IMR-90 (cell line): Measurements from ENCODE around the gene YWHAG. TPM values are rescaled to one million over a fixed set of nuclear protein-coding genes. Genes with fewer than 3 reads are reported as not detected.

Source experiments
- ATAC-seq: fragments of 200-7000 bp; cut with Tn5 transposase; 2 replicates; pipeline ENCODE4 v1.9.1; 2020; ENCODE audit warnings: low read depth, mild to moderate bottlenecking, moderate library complexity
- BruUV-seq: library from RNA; stranded (reverse); fragments of 400-500 nt; replicated peaks from 2 replicates; lab custom pipeline; 2021; lab: Mats Ljungman, UMichigan
- CTCF ChIA-PET: fragments of 300-600 bp; formaldehyde crosslinking; extraction: SDS; loops from one replicate; lab custom pipeline; 2021; ENCODE audit warnings: antibody characterized with exemption; lab: Yijun Ruan, JAX
- POLR2A ChIA-PET: fragments of 300-600 bp; sonication (Branson Sonifier 250); formaldehyde crosslinking; loops from one replicate; lab custom pipeline; 2022; ENCODE audit warnings: antibody characterized with exemption; ENCODE audit not compliant: unreplicated experiment; lab: Charles Lee
- DNase-seq: peaks from one replicate; pipeline ENCODE4 v3.0.0; 2013
- H2AFZ ChIP-seq: replicated peaks from 2 replicates; pipeline ENCODE3; 2013; ENCODE audit warnings: low read length, mild to moderate bottlenecking; ENCODE audit not compliant: poor library complexity
- H2AK5ac ChIP-seq: 2 replicates; pipeline ENCODE4 v1.6.1; 2013; ENCODE audit warnings: low read depth, low read length, inconsistent platforms
- H2AK9ac ChIP-seq: replicated peaks from 2 replicates; pipeline ENCODE3; 2013; ENCODE audit warnings: mild to moderate bottlenecking, low read depth, low read length, moderate library complexity; ENCODE audit not compliant: poor library complexity
- H2BK120ac ChIP-seq: 2 replicates; pipeline ENCODE4 v1.6.1; 2013; ENCODE audit warnings: low read depth, low read length, inconsistent platforms
- H2BK15ac ChIP-seq: 3 replicates; pipeline ENCODE4 v1.6.1; 2013; ENCODE audit warnings: low read depth, low read length, inconsistent platforms
- H2BK20ac ChIP-seq: 2 replicates; pipeline ENCODE4 v1.6.1; 2013; ENCODE audit warnings: low read depth, mild to moderate bottlenecking, inconsistent platforms, low read length, moderate library complexity
- H2BK5ac ChIP-seq: 2 replicates; pipeline ENCODE4 v1.6.1; 2013; ENCODE audit warnings: mild to moderate bottlenecking, low read depth, low read length, inconsistent platforms; ENCODE audit not compliant: poor library complexity, severe bottlenecking
- H3K14ac ChIP-seq: replicated peaks from 2 replicates; pipeline ENCODE4 v1.6.1; 2013; ENCODE audit warnings: low read depth, low read length, inconsistent platforms
- H3K18ac ChIP-seq: 2 replicates; pipeline ENCODE4 v1.6.1; 2013; ENCODE audit warnings: low read depth, low read length, control low read depth
- H3K23ac ChIP-seq: 2 replicates; pipeline ENCODE4 v1.6.1; 2013; ENCODE audit warnings: low read depth, low read length, inconsistent platforms
- H3K27ac ChIP-seq: 2 replicates; pipeline ENCODE4 v1.5.1; 2013; ENCODE audit warnings: mild to moderate bottlenecking, control low read depth, low read length; ENCODE audit not compliant: insufficient read depth
- H3K27me3 ChIP-seq: 2 replicates; pipeline ENCODE4 v1.6.1; 2013; ENCODE audit warnings: low read length; ENCODE audit not compliant: control insufficient read depth, insufficient read depth
- H3K36me3 ChIP-seq: 2 replicates; pipeline ENCODE4 v1.6.1; 2013; ENCODE audit warnings: low read length, mixed read lengths; ENCODE audit not compliant: control insufficient read depth, insufficient read depth
- H3K4ac ChIP-seq: 2 replicates; pipeline ENCODE4 v1.6.1; 2013; ENCODE audit warnings: low read depth, low read length, inconsistent platforms
- H3K4me1 ChIP-seq: 2 replicates; pipeline ENCODE4 v1.6.1; 2013; ENCODE audit warnings: low read length, mixed read lengths; ENCODE audit not compliant: control insufficient read depth, insufficient read depth
- H3K4me2 ChIP-seq: 2 replicates; pipeline ENCODE4 v1.6.1; 2013; ENCODE audit warnings: low read depth, mild to moderate bottlenecking, control low read depth, low read length, moderate library complexity
- H3K4me3 ChIP-seq: 2 replicates; pipeline ENCODE4 v1.5.1; 2013; ENCODE audit warnings: low read depth, mild to moderate bottlenecking, control low read depth, low read length, moderate library complexity; ENCODE audit not compliant: insufficient read depth
- H3K56ac ChIP-seq: 2 replicates; pipeline ENCODE4 v1.6.1; 2013; ENCODE audit warnings: low read length, inconsistent platforms; ENCODE audit not compliant: insufficient read depth; ENCODE audit errors: extremely low read depth
- H3K79me1 ChIP-seq, 2 experiments: 2 replicates each; pipeline ENCODE4 v1.6.1; 2013; ENCODE audit warnings: low read length in 2 of 2, inconsistent platforms in 1 of 2, low read depth in 1 of 2
- H3K9ac ChIP-seq: 2 replicates; pipeline ENCODE4 v1.6.1; 2013; ENCODE audit warnings: low read depth, low read length, control low read depth
- H3K9me1 ChIP-seq: 2 replicates; pipeline ENCODE4 v1.6.1; 2013; ENCODE audit warnings: low read length, inconsistent platforms; ENCODE audit not compliant: insufficient read depth
- H3K9me3 ChIP-seq: 2 replicates; pipeline ENCODE4 v1.6.1; 2013; ENCODE audit warnings: low read length; ENCODE audit not compliant: control insufficient read depth, insufficient read depth
- H4K20me1 ChIP-seq: 2 replicates; pipeline ENCODE4 v1.6.1; 2013; ENCODE audit warnings: low read length, inconsistent platforms; ENCODE audit not compliant: insufficient read depth
- H4K5ac ChIP-seq: 2 replicates; pipeline ENCODE4 v1.6.1; 2013; ENCODE audit warnings: mild to moderate bottlenecking, low read depth, low read length, control low read depth
- H4K8ac ChIP-seq, 2 experiments: 2 replicates each; pipeline ENCODE4 v1.6.1; 2013; ENCODE audit warnings: low read depth in 2 of 2, low read length in 2 of 2, control low read depth in 1 of 2, inconsistent platforms in 1 of 2
- H4K91ac ChIP-seq: 2 replicates; pipeline ENCODE4 v1.6.1; 2013; ENCODE audit warnings: low read depth, low read length, inconsistent platforms; ENCODE audit not compliant: insufficient read depth
- BHLHE40 ChIP-seq: fragments of 150-350 bp; IDR thresholded peaks from 2 replicates; pipeline ENCODE4 v1.6.1; 2016; ENCODE audit warnings: mild to moderate bottlenecking, low read depth, low read length
- CEBPB ChIP-seq: IDR thresholded peaks from 2 replicates; pipeline ENCODE4 v1.6.1; 2012; ENCODE audit warnings: low read depth, low read length, improper control_type of control experiment
- CTCF ChIP-seq: conservative IDR thresholded peaks from 2 replicates; pipeline ENCODE4 v1.5.1; 2012; ENCODE audit warnings: mild to moderate bottlenecking, low read depth, low read length, improper control_type of control experiment
- MAFK ChIP-seq: IDR thresholded peaks from 2 replicates; pipeline ENCODE4 v1.6.1; 2012; ENCODE audit warnings: low read depth, low read length, improper control_type of control experiment
- MAZ ChIP-seq: IDR thresholded peaks from 2 replicates; pipeline ENCODE4 v1.6.1; 2012; ENCODE audit warnings: low read depth, mild to moderate bottlenecking, low read length, improper control_type of control experiment, moderate library complexity, borderline replicate concordance
- MXI1 ChIP-seq: IDR thresholded peaks from 2 replicates; pipeline ENCODE4 v1.6.1; 2012; ENCODE audit warnings: low read depth, mild to moderate bottlenecking, low read length, moderate library complexity, borderline replicate concordance
- NFE2L2 ChIP-seq: fragments of 150-350 bp; IDR thresholded peaks from 2 replicates; pipeline ENCODE4 v1.6.1; 2016; ENCODE audit warnings: low read depth, mild to moderate bottlenecking, low read length
- POLR2A ChIP-seq: IDR thresholded peaks from 2 replicates; pipeline ENCODE4 v1.6.1; 2012; ENCODE audit warnings: mild to moderate bottlenecking, low read depth, low read length
- RFX5 ChIP-seq: IDR thresholded peaks from 2 replicates; pipeline ENCODE4 v1.8.0; 2012; ENCODE audit warnings: low read depth, mild to moderate bottlenecking, low read length, moderate library complexity
- SMC3 ChIP-seq: fragments of 150-350 bp; IDR thresholded peaks from 2 replicates; pipeline ENCODE4 v1.6.1; 2016; ENCODE audit warnings: low read depth, mild to moderate bottlenecking, antibody characterized with exemption, low read length, moderate library complexity
- USF2 ChIP-seq: fragments of 150-350 bp; IDR thresholded peaks from 2 replicates; pipeline ENCODE4 v1.6.1; 2017; ENCODE audit warnings: mild to moderate bottlenecking, antibody characterized with exemption, low read length, low read depth
- WGBS, 2 experiments: methylation state at CpG; one replicate each; pipeline versions ENCODE4 v1.1.5 to v1.1.7; 2013; ENCODE audit warnings: missing lambda C conversion rate in 2 of 2; ENCODE audit not compliant: insufficient read length in 1 of 2; ENCODE audit errors: extremely low coverage in 2 of 2; 5-methylcytosine and 5-hydroxymethylcytosine counted together
- dilution Hi-C: fragments of 300-500 bp; cut with HindIII; formaldehyde crosslinking; loops from one replicate; pipeline ENCODE4 v1.14.3; 2018; ENCODE audit warnings: low sequenced_read_pairs; ENCODE audit not compliant: unreplicated experiment
- in situ Hi-C: fragments of 300-500 bp; cut with MboI; formaldehyde crosslinking; loops from 3 replicates; pipeline ENCODE4 v1.14.3; 2019; ENCODE audit warnings: low sequenced_read_pairs, inconsistent platforms, mixed read lengths
- intact Hi-C: fragments of 100-400 bp; cut with micrococcal nuclease; formaldehyde crosslinking; loops from 2 replicates; pipeline ENCODE4 v1.10.0; 2022
- polyA plus RNA-seq, 3 experiments: library from polyadenylated mRNA; depleted of rRNA; stranded (reverse); fragments of >200 nt; gene quantifications; 2 replicates each; pipeline ENCODE4 v1.2.3, GENCODE V29; 2012; ENCODE audit warnings: low replicate concordance in 1 of 3
- total RNA-seq: library from RNA; depleted of rRNA; stranded (reverse); fragments of >200 nt; gene quantifications from 2 replicates; pipeline ENCODE4 v1.2.3, GENCODE V29; 2012

The YWHAG gene
- total and polyA plus RNA-seq, 2 of the 4 experiments (the other 2 are of a cell fraction): 40.1 to 64.9 TPM

GRCh38 chr7:76375251-76375650, 16.5 kb upstream of the YWHAG start:
- TF ChIP-seq USF2: no peak
- no peak for TF ChIP-seq MAZ
- no peak for TF ChIP-seq SMC3
- TF ChIP-seq POLR2A: no peak
- TF ChIP-seq NFE2L2: no peak
- no peak for TF ChIP-seq BHLHE40
- no peak for TF ChIP-seq CTCF
- TF ChIP-seq RFX5: no peak
- no peak for TF ChIP-seq CEBPB
- no peak for TF ChIP-seq MXI1
- no peak for TF ChIP-seq MAFK
- no peak overlapping the region for H4K5ac ChIP-seq
- no peak overlapping the region for H3K4ac ChIP-seq
- no peak overlapping the region for H4K8ac ChIP-seq
- no peaks in the 10 kb centered on the region for H4K20me1 ChIP-seq
- H2BK15ac ChIP-seq: no peak overlapping the region
- no peak overlapping the region for H2BK5ac ChIP-seq
- dilution Hi-C loops (no loop called here), in situ Hi-C loops (no loop called here), intact Hi-C loops (no loop called here)
- no peak overlapping the region for H3K4me3 ChIP-seq
- no peaks in the 10 kb centered on the region for H3K36me3 ChIP-seq
- POLR2A ChIA-PET: no interaction called here
- no peak overlapping the region for H2AFZ ChIP-seq
- H3K56ac ChIP-seq: no peak overlapping the region
- no peak overlapping the region for H3K23ac ChIP-seq
- no peak overlapping the region for H4K91ac ChIP-seq
- ATAC-seq: no peak
- H3K27me3 ChIP-seq: no peaks in the 10 kb centered on the region
- H3K27ac ChIP-seq: no peak overlapping the region
- H2AK9ac ChIP-seq: no peak overlapping the region
- no peaks in the 10 kb centered on the region for H3K9me3 ChIP-seq
- 98% methylated on average over 4 of the region's 9 CpGs; no CpG with 5 or more reads in 1 of the 2 experiments for WGBS, 2 experiments
- no peak for DNase-seq
- no peak overlapping the region for H2BK120ac ChIP-seq
- no TSS peak for BruUV-seq
- H3K18ac ChIP-seq: no peak overlapping the region
- H2AK5ac ChIP-seq: no peak overlapping the region; the same call in 1 of the 2 replicates
- no peak overlapping the region for H3K14ac ChIP-seq
- no peak overlapping the region for H2BK20ac ChIP-seq
- peaks cover 24% of the 10 kb centered on the region; the same call in 1 of the 2 replicates for H3K9me1 ChIP-seq
- H3K4me2 ChIP-seq: no peak overlapping the region
- no peak overlapping the region for H3K9ac ChIP-seq
- H3K4me1 ChIP-seq: peaks cover 9% of the 10 kb centered on the region
- CTCF ChIA-PET: no interaction called here
- H3K79me1 ChIP-seq: peaks cover 0 to 4% of the 10 kb centered on the region in 2 experiments; a peak in 1 of 4 replicates
